Measurements from ENCODE around the gene CKS1B.

Gene CKS1B

DNA sequence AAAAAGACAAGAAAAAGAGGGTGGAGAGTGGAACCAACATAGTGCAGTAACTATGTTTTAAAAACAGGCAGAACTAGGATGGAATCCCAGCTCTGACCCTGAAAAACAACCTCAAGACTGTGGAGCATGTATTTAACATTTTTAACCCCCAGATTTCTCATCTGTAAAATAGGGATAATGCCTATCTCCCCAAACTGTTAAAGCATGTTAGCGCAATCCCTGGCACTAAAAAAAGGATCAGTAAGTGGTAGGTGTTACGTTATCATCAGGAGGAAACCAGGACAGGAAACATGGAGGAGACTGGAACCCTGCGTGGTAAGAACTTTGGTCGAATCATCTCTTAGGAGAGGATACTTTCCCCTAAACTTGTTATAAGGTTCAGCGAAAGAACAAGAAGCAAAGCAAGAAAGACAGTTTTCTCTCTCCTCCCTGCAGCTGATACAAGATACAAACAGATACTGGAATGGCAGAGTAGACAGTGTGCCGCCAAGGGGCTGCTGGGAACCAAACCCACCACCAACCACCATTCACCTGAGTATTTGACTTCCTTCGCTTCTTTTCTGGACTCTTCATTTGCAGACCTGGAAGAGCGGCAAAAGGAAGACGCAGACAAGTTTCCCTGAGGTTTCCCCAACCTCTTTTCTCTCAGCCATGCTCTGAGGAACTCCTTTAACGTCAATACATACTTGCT, 13.9 kb upstream of the CKS1B start:
- TF ChIP-seq, protein P1, sequence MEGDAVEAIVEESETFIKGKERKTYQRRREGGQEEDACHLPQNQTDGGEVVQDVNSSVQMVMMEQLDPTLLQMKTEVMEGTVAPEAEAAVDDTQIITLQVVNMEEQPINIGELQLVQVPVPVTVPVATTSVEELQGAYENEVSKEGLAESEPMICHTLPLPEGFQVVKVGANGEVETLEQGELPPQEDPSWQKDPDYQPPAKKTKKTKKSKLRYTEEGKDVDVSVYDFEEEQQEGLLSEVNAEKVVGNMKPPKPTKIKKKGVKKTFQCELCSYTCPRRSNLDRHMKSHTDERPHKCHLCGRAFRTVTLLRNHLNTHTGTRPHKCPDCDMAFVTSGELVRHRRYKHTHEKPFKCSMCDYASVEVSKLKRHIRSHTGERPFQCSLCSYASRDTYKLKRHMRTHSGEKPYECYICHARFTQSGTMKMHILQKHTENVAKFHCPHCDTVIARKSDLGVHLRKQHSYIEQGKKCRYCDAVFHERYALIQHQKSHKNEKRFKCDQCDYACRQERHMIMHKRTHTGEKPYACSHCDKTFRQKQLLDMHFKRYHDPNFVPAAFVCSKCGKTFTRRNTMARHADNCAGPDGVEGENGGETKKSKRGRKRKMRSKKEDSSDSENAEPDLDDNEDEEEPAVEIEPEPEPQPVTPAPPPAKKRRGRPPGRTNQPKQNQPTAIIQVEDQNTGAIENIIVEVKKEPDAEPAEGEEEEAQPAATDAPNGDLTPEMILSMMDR (IDR thresholded peaks at IDR 0.05; ENCODE audit: low read depth, low read length, missing control alignments), result no peak
- peak overlapping the region; percentile 64 for H3K4me3 ChIP-seq (replicated peaks; ENCODE audit: low read depth, low read length)
- DNase-seq (ENCODE audit: extremely low read depth, low read depth), result no peak

DNA sequence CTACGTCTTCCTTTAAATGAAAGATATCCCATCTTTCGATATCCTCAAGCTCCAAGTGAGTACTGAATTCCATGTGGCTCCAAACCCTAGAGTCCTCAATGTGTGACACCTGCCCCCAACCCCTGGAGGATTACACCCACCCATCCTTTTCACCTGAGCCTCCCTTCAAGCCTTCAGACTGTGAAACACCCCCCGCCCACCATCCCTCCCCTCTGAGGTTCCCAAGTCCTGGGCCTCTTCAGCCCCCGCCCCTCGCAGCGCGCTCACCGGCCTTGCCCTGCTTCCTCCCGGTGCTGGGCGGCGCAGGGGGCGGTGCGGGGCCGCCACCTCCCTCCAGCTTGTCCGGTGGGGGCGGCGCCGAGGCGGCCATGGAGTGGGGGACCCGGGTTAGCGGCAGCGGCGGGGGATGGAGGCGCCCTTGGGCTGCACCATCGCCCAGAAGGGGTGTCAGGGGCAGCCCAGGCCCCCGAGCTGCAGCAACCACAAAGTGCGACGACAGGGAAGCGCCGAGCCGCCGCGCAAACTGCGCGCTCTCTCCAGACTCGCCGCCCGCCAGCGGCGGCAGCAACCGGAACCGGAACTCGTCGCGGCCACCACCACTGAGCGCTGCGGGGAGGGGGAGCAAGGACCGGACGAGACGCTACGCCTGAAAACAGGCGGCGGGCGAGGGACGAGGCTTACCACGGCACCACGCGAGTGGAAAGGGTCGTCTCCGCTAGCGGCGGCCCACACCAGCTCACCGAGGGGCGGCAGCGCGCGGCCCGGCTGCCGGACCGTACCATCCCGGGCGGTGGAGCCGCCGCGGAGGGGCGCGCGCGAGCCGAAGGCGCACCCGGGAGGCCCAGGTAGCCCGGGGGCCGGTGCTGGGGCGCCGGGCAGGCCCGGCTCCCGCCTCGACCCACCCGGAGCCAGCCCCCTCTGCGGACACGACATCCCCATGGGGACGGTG, 13.0 kb upstream of the CKS1B start, which contains the start of gene PYGO2:
Gene PYGO2, minus strand, starts transcription at position 576 of the 949 bp plus-strand sequence. Its CDS starts 206 bp downstream, at position 370.
- TF ChIP-seq, protein P1 (IDR thresholded peaks at IDR 0.05; ENCODE audit: low read depth, low read length, missing control alignments), result peak; percentile 9
- DNase-seq (ENCODE audit: extremely low read depth, low read depth), result no peak
- H3K4me3 ChIP-seq (replicated peaks; ENCODE audit: low read depth, low read length), result peak within 1 kb of the TSS; percentile 64

DNA sequence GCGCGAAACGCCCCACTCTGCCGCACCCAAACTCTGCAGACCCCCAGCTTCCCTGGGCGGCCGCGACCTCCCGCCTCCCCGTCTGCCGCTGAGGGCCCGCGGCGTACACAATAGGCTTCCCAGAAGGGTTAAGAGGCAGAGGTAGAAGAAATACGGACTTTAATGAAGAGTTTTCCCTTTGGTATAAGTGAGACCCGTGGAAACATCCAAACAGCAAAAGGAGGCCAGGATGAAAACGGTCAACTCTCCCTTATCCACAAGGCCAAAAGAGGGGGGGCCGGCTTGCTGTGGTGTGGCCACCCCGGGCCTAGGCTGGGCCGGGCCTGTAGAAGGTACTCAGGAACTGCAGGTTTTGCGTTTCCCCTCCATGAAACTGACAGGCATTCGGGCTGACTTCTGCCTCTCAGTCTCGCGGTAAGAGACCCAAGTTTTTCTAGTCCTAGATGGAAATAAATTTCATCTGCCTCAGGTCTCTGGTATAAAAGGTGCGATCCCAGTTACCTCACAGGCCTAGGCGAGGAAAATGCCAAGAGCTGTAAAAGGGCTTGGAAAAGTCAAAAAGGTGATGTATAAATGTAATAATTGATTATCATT, 12.2 kb upstream of the CKS1B start:
- peak overlapping the region; percentile 64 for H3K4me3 ChIP-seq (replicated peaks; ENCODE audit: low read depth, low read length)
- TF ChIP-seq, protein P1 (IDR thresholded peaks at IDR 0.05; ENCODE audit: low read depth, low read length, missing control alignments), result no peak
- no peak for DNase-seq (ENCODE audit: extremely low read depth, low read depth)

DNA sequence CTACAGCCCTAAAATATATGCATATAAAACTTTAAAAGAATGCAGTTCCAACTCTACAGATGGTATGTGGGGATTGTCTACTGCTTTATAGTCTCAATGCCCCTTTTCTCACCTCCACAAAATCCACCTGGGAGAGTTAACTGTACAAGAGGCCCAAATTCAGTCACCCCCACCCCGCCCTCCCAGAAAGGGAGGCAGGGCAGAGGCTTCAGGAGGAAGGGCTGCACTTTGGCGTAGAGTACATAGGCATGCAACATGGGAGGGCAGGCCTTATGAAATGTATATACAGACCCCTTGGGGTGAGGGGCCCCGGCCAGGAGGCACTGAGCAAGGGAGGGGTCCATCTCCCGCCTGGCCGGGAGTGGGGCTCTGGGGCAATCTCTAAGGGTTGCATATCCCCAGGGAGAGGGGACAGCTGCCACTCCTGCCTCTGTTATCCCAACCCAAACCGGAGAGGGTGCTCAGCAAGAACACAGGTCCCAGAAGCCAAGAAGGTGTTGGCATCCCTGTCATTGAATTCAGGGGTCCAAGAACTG, 11.6 kb upstream of the CKS1B start:
- peak overlapping the region; percentile 64 for H3K4me3 ChIP-seq (replicated peaks; ENCODE audit: low read depth, low read length)
- TF ChIP-seq, protein P1 (IDR thresholded peaks at IDR 0.05; ENCODE audit: low read depth, low read length, missing control alignments), result no peak
- no peak for DNase-seq (ENCODE audit: extremely low read depth, low read depth)

DNA sequence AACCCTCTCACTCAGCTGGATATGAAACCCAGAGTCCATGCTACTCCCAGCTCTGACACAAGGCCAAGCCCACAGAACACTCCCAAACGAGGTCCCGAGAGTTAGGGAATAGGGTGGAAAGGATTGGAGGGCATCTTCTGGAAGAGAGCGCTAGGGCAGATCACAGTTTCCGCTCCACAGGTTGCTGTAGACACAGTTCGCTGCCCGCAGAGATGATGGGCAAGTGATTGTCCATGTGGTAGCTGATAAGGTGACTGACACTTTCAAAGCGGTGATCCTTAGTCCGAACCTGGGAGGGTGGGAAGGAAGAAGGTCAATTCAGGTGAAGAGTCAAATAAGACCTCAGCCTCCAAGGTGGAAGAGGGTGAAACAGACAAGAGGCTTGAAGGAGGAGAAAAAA, 10.8 kb upstream of the CKS1B start:
- DNase-seq (ENCODE audit: extremely low read depth, low read depth), result no peak
- H3K4me3 ChIP-seq (replicated peaks; ENCODE audit: low read depth, low read length), result no peak overlapping the region
- TF ChIP-seq, protein P1 (IDR thresholded peaks at IDR 0.05; ENCODE audit: low read depth, low read length, missing control alignments), result no peak

DNA sequence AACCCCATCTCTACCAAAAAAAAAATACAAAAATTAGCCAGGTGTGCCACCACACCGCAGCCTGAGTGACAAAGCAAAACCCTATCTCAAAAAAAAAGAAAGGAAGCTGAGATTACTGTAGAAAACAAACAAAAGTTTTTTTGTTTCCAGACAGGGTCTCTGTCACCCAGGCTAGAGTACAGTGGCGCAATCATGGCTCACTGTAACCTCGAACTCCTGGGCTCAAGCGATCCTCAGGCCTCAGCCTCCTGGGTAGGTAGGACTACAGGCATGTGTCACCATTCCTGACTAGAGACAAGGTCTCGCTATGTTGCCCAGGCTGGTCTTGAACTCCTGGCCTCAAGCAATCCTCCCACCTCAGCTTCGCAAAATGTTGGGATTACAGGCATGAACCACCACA, 10.1 kb upstream of the CKS1B start:
- TF ChIP-seq, protein P1 (IDR thresholded peaks at IDR 0.05; ENCODE audit: low read depth, low read length, missing control alignments), result no peak
- H3K4me3 ChIP-seq (replicated peaks; ENCODE audit: low read depth, low read length), result no peak overlapping the region
- no peak for DNase-seq (ENCODE audit: extremely low read depth, low read depth)

All from HFF-Myc (cell line).